Endothelial cell (in vitro differentiated cells): Measurements from ENCODE around the gene E2F8. TPM values are rescaled to one million over a fixed set of nuclear protein-coding genes. Genes with fewer than 3 reads are reported as not detected.

Source experiments
- DNase-seq: peaks from one replicate; pipeline ENCODE4 v3.0.0; 2021; ENCODE audit warnings: low spot score
- H3K27ac Mint-ChIP-seq: one replicate; pipeline ENCODE4 v1.8.0; 2021; ENCODE audit warnings: mixed read lengths, inconsistent platforms; ENCODE audit not compliant: unreplicated experiment
- H3K27me3 Mint-ChIP-seq: one replicate; pipeline ENCODE4 v1.8.0; 2021; ENCODE audit warnings: mild to moderate bottlenecking, moderate library complexity, mixed read lengths, inconsistent platforms; ENCODE audit not compliant: unreplicated experiment
- H3K36me3 Mint-ChIP-seq: one replicate; pipeline ENCODE4 v1.8.0; 2021; ENCODE audit warnings: mild to moderate bottlenecking, low read depth, mixed read lengths, inconsistent platforms; ENCODE audit not compliant: unreplicated experiment
- H3K4me1 Mint-ChIP-seq: one replicate; pipeline ENCODE4 v1.8.0; 2021; ENCODE audit warnings: mild to moderate bottlenecking, mixed read lengths, inconsistent platforms; ENCODE audit not compliant: unreplicated experiment
- H3K4me3 Mint-ChIP-seq: one replicate; pipeline ENCODE4 v1.8.0; 2021; ENCODE audit warnings: mild to moderate bottlenecking, mixed read lengths, inconsistent platforms; ENCODE audit not compliant: unreplicated experiment
- H3K9me3 Mint-ChIP-seq: one replicate; pipeline ENCODE4 v1.8.0; 2021; ENCODE audit warnings: mixed read lengths, inconsistent platforms; ENCODE audit not compliant: unreplicated experiment
- total RNA-seq: library from RNA; stranded (reverse); fragmentation: NEBNext Ultra II Directional; extraction: Animal tissue kit (Norgen Biotek cat#: 25700); gene quantifications from one replicate; pipeline ENCODE4 v1.2.1, GENCODE V29; 2021; ENCODE audit not compliant: unreplicated experiment
- TF ChIP-seq, protein P1 (sequence below): fragments of 200-600 bp; sonication (generic); IDR thresholded peaks from one replicate; pipeline ENCODE4 v1.5.0; 2021; ENCODE audit warnings: antibody characterized with exemption; ENCODE audit not compliant: unreplicated experiment

E2F8 gene
- total RNA-seq, 1 donor from 2014 or later: 0.92 TPM

DNA sequence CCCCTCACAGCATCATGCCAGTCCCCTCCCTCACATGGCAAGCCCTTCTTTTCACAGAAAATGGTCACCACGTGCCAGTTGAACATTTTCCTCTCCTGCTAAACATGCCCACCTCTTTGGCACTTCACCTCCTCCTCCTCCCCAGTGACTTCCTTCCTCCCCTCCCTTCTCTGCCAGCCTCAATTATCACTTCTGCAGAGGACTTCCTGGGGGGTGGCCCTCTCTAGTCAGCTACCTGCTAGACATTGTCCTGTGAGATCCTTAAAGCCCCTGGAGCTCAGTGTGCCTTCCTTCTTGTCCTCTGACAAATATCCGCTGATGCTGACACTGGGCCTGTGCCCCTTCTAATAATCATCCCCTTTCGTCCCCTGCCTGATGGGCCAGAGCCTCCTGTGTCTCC, 43.2 kb upstream of the E2F8 start:
- Mint-ChIP-seq H3K27me3 (no peaks in the 10 kb centered on the region), H3K36me3 (no peaks in the 10 kb centered on the region), H3K27ac (no peak overlapping the region), H3K9me3 (no peaks in the 10 kb centered on the region), H3K4me3 (no peak overlapping the region), H3K4me1 (peaks cover 23% of the 10 kb centered on the region)
- TF ChIP-seq, protein P1, sequence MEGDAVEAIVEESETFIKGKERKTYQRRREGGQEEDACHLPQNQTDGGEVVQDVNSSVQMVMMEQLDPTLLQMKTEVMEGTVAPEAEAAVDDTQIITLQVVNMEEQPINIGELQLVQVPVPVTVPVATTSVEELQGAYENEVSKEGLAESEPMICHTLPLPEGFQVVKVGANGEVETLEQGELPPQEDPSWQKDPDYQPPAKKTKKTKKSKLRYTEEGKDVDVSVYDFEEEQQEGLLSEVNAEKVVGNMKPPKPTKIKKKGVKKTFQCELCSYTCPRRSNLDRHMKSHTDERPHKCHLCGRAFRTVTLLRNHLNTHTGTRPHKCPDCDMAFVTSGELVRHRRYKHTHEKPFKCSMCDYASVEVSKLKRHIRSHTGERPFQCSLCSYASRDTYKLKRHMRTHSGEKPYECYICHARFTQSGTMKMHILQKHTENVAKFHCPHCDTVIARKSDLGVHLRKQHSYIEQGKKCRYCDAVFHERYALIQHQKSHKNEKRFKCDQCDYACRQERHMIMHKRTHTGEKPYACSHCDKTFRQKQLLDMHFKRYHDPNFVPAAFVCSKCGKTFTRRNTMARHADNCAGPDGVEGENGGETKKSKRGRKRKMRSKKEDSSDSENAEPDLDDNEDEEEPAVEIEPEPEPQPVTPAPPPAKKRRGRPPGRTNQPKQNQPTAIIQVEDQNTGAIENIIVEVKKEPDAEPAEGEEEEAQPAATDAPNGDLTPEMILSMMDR: no peak
- no peak for DNase-seq

DNA sequence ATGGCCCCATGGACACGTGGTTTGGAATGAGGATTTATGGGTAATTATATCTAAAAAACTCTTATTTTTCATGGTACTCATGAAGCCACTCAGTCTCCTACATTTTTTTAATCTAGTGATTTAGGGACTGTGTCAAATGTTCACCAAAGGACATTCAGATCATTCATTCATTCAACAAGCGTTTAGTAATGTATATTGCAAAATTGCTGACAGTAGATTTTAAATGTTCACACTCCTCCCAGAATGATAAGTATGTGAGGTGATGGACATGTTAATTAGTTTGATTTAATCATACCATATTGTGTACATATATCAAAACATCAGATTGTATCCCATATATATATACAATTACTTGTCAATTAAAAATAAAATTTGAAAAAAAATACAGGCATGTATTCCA, 40.8 kb upstream of the E2F8 start:
- H3K9me3 Mint-ChIP-seq: no peaks in the 10 kb centered on the region
- DNase-seq: no peak
- H3K36me3 Mint-ChIP-seq: no peaks in the 10 kb centered on the region
- H3K4me1 Mint-ChIP-seq: peaks cover 23% of the 10 kb centered on the region
- no peak overlapping the region for H3K27ac Mint-ChIP-seq
- no peak overlapping the region for H3K4me3 Mint-ChIP-seq
- TF ChIP-seq, protein P1: no peak
- H3K27me3 Mint-ChIP-seq: peaks cover 3% of the 10 kb centered on the region

DNA sequence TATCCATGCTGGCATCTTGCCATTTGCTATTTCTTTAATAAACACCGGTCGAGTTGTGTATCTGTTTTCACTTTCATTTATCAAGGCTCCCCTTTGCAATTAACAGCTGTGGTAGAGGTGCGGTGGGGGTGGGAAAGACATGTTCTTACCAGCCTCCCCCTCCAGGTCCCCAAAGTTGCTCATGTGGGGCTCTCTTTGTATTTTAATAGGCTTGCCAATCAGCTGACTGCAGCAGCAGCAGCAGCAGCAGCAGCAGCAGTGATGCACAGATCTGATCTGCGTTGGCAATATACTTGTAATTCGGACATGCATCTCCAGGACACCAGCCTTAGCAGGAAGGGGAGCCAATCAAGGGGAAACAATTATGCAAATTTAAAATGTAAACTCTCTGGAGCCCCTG, 40.3 kb upstream of the E2F8 start:
- Mint-ChIP-seq H3K36me3 (no peaks in the 10 kb centered on the region), H3K27ac (no peak overlapping the region), H3K4me1 (peaks cover 23% of the 10 kb centered on the region), H3K27me3 (peaks cover 3% of the 10 kb centered on the region), H3K4me3 (no peak overlapping the region), H3K9me3 (no peaks in the 10 kb centered on the region)
- DNase-seq: no peak
- TF ChIP-seq, protein P1: no peak

DNA sequence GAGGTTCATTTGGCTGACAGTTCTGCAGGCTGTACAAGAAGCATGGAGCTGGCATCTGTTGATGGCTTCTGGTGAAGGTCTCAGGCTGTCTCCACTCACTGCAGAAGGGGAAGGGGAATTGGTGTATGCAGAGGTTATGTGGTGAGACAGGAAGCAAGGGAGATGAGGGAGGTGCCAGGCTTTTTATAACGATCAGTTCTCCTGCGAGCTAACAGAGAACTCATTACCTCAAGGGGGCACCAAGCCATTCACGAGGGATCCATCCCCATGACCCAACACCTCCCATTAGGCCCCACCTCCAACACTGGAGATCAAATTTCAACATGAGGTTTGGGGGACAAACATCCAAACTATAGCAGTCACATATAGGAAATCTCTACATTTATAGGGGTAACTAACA, 38.7 kb upstream of the E2F8 start:
- TF ChIP-seq, protein P1: no peak
- Mint-ChIP-seq H3K9me3 (no peaks in the 10 kb centered on the region), H3K27ac (no peak overlapping the region), H3K4me1 (peaks cover 10% of the 10 kb centered on the region), H3K36me3 (no peaks in the 10 kb centered on the region), H3K27me3 (peaks cover 7% of the 10 kb centered on the region), H3K4me3 (no peak overlapping the region)
- no peak for DNase-seq

DNA sequence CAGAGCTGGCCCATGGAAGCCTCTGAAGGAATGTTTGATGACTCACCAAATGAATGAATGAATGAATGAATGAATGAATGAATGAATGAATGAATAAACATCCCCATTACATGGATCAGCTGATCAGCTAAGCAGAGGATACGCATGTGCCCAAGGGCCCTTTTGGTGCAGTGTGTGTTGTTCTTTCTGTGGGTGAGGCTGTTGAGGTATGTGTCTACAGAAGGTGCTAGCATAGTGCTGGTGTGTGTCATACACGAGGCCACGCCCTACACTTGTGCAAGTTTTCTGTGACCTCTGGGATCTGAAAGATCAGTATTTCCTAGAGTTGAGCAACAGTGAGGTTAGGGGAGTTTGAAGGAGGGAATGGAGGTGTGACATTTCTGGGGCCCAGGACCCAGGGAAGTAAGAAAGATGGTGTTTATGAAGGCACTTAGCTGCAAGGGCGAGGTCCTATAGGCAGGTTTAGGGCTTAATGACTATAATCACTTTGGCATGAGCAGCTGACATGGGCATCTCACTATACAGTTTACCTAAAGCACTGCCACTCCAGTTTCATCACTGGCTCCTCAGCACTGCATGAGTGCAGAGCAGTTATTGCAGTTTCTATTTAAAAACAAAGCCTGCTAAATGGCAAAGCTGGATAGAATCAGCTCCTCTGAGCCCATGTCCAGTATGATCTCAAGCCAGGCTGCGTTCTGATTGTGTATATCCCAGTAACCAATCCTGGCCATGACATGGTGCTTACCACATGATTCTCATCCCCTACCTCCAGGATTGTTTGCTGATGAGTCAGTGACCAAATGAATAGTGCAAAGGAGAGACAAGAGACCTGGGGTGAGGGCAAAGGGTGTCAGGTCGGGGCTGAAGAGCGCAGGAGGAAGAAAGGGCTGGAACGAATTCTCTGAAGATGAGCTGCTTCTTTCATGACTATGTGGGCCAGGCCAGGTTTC, 36.4 kb upstream of the E2F8 start:
- H3K4me1 Mint-ChIP-seq: no peaks in the 10 kb centered on the region
- no peaks in the 10 kb centered on the region for H3K36me3 Mint-ChIP-seq
- TF ChIP-seq, protein P1: no peak
- peaks cover 7% of the 10 kb centered on the region for H3K27me3 Mint-ChIP-seq
- H3K9me3 Mint-ChIP-seq: no peaks in the 10 kb centered on the region
- DNase-seq: no peak
- H3K4me3 Mint-ChIP-seq: no peak overlapping the region
- H3K27ac Mint-ChIP-seq: no peak overlapping the region
